NK-92 (cell line): ENCODE data around the gene AFG3L2.
"Not testable (repeated sequence)": the region's sequence is repeated elsewhere in the genome, so short reads cannot be mapped to it uniquely, and the experiment has no call there.

ENCODE experiments used
- DNase-seq: peaks from one replicate; lab custom pipeline; 2025; ENCODE audit not compliant: unreplicated experiment; lab: John Stamatoyannopoulos, UW

The AFG3L2 gene

GRCh38 chr18:12397793-12398192 is 20.8 kb upstream of the AFG3L2 start:
- DNase-seq, result no peak

DNA sequence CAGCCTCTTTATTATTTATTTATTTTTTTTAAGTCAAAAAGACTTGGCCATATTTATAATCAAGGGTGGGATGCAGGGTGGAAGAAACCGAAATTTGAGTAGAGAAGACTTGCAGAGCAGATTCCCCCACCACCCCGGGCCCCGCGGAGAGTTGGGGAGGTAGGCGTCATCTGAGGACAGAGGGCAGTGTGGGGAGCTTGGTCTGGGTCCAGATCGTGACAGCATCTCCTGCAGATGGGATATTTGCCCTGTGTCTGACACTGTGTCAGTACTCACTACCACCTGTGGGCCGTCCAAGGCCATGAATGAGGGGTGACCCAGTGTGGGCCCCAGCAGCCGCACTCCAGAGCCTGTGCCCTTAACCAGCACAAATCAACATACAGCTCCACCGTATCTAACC is 20.2 kb upstream of the AFG3L2 start:
- no peak for DNase-seq

DNA sequence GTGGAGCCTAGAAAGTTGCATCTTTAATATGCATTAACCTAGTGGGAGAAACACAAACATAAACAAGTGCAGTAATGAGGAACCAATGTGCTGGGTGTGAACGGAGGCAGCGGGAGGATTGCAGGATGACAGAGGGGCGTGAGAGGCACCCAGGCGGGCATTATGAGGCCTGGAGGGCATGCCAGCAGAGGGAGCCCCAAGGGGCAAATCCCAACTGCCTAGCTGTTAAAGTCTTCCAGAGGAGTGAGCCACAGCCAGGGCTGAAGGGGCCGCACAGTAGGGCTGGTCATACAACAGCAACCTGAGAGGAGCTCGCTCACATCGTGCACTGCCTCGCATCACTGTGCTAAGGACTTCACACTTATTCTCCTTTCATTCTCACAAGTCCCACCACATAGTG is 17.4 kb upstream of the AFG3L2 start:
- no peak for DNase-seq

- DNase-seq, result no peak
These were observed 17.0 kb upstream of the AFG3L2 start for GRCh38 chr18:12393998-12394397.

DNA sequence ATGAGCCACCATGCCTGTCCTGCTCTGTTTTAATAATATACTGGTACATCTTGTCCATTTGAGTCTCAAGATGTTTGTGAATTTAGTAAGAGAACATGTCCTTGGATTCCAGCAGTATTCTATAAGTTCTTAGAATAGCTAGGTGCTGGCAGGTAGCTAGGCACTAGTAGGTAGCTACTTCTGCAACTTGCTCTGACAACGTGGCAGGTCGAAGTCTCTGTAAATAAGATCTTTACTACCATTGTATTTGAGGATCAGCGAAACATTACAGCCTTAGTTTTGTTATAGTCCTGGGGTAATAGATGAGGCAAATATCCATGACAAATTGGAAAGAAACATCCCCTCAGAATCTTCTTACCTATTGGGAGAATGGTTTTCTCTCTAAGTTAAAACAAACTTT is 16.5 kb upstream of the AFG3L2 start:
- no peak for DNase-seq

GRCh38 chr18:12391487-12392165 is 14.6 kb upstream of the AFG3L2 start:
- no peak for DNase-seq

DNA sequence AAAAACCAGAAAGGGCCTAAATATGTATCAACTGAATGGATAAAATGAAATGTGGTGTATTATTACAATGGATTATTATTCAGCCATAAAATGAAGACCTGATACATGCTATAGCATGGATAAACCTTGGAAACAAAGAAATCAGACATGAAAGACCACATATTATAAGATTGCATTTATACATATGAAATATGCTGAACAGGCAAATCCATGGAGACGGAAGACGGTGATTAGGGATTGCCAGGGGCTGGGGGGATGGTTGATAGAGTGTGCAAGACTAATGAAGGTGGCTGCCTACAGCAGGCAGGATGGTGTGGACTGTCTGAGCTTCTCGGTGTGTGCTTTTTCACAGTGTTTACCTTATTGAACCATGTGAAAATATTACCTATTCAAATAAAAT is 11.4 kb upstream of the AFG3L2 start:
- no peak for DNase-seq

- DNase-seq, result no peak
These were observed 7.2 kb upstream of the AFG3L2 start for GRCh38 chr18:12384261-12384660.

- not testable (repeated sequence) for DNase-seq
These were observed 6.7 kb upstream of the AFG3L2 start for GRCh38 chr18:12383759-12384158.

DNA sequence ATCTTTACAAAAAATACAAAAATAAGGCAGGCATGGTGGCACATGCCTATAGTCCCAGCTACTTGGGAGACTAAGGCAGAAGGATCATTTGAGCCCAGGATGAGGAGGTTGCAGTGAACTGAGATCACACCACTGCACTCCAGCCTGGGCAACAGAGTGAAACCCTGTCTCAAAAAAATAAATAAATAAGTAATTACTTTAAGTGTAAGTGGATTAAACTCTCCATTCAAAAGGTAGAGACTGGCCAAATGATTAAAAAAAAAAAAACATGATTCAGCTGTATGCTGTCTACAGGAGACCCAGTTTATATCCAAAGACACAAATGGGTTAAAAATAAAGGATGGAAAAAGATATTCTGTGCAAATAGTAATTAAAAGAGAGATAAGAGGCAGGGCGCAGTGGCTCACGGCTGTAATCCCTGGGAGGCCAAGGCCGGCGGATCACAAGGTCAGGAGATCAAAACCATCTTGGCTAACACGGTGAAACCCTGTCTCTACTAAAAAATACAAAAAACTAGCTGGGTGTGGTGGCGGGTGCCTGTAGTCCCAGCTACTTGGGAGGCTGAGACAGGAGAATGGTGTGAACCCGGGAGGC is 5.3 kb upstream of the AFG3L2 start:
- not testable (repeated sequence) for DNase-seq

GRCh38 chr18:12378198-12378558 is 1.2 kb upstream of the AFG3L2 start:
- DNase-seq, result not testable (repeated sequence)

DNA sequence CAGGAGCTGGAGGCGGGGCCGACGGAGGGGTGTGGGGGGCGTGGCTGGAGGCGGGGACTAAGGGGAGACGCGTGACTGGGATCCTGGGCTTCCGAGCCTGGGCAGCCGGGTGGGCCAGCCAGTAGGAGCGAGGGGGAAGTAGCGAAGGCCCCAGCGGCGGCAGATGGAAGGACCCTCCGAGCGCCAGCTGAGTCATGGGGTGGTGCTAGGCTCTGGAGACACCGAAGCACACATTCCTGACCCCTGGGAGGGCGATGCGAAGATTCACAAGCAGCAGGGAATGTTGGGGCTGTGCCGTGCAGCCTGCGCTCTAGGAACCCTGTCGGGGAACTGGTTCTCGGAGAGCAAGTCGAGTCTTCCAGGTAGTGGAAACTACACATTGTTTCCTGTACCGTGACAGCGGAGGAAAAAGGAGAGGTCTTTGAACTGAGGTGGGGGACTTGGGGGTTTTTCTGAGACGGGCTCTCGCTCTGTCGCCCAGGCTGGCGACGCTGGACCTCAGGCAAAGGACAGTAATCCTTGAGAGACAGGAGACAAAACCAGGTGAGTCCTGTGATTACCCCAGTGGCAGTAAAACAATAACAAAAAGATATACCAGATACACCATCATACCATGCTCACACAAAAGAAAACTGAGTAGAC is 650 bp upstream of the AFG3L2 start:
- DNase-seq, result no peak

- DNase-seq, result no peak
These were observed 833 bp downstream of the AFG3L2 start for GRCh38 chr18:12376034-12376753.

DNA sequence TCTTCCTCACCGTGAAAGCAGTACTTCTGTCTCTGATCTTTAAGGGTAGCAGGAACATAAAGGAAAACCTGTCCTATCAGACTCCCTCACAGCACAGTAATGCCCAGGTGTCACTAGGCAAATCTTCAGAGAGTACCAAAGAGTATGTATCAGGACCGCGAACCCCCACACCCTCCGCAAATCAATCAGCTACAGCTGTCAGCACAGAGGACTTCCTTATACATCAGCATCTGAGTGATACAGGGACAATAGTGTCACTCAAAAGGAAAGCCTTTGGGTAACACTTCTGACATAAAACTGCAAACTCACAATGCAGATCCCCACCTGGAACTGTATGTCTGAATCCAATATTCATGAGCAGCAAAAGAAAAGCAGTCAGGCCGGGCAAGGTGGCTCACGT is 2.6 kb downstream of the AFG3L2 start:
- no peak for DNase-seq

DNA sequence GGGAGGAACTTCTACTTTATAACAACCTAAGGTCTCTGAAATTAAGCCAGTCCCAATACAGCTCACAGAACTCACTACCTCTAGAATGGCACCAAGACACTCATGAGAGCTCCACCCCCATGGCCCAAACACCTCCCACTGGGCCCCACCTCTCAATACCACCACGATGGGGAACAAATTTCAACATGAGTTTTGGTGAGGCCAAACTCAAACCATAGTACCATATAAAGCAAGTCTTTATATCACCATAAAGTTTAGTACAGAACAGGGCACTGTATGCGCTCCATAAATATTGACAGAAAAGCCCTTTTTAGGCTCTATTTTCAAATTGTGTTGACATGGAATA is 3.3 kb downstream of the AFG3L2 start:
- no peak for DNase-seq

GRCh38 chr18:12373116-12373770 is 3.8 kb downstream of the AFG3L2 start:
- DNase-seq, result no peak

DNA sequence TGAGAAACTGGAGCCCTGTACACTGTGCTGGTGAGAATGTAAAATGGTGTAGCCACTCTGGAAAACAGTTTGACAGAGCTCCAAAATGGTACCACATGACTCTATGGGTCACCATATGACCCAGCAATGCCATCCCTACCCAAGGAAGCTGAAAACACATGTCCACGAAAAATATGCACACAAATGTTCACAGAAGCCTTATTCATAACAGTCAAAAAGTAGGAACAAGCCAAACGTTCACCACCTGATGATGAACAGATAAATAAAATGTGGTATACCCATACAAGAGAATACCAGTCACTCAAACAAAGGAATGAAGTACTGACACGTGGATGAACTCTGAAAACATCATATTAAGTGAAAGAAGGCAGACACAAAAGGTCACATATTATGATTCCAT is 4.6 kb downstream of the AFG3L2 start:
- no peak for DNase-seq

DNA sequence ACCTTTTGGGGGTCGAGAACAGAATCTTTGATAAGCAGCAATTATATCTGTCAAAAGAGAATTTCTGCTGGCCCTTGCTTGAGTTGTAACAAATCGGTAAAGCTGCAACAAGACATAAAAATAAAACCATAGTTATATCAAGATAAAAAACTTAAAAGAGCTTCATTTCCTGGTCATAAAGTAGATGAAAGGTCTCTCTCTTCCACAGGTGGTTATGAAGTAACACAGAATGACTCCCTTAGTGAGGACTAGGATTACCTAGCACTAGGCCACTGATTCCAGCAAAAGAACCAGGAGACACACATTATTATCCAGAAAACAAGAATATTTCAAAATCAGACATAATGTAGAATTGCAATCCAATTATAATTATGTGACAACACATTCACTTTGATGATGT is 5.4 kb downstream of the AFG3L2 start:
- no peak for DNase-seq

DNA sequence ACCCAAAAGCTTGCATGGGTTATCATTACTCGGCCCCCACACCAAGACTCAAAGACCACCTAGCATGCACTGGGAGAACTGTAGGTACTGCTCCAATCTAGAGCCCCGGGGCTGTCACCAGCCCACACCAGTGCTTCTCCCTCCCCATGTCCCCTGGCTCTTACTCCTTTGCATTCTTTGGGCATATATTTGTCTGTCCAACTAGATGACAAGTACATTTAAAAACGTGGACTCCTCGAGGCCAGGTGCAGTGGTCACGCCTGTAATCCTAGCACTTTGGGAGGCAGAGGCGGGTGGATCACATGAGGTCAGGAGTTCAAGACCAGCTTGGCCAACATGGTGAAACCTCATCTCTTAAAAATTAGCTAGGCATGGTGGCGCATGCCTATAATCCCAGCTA is 7.8 kb downstream of the AFG3L2 start:
- DNase-seq, result no peak

GRCh38 chr18:12366784-12367183 is 10.2 kb downstream of the AFG3L2 start:
- DNase-seq, result no peak

GRCh38 chr18:12366379-12366778 is 10.6 kb downstream of the AFG3L2 start:
- DNase-seq, result no peak
